RKO (cell line): ENCODE data around the gene SIGLEC7.

Experiments used
- DNase-seq: peaks from one replicate; pipeline ENCODE4 v3.0.0-alpha.2; 2016; ENCODE audit warnings: low spot score

Gene SIGLEC7

GRCh38 chr19:51169283-51169918 is 27.3 kb downstream of the SIGLEC7 start:
- peak; percentile 72 for DNase-seq

GRCh38 chr19:51172223-51172622 is 30.1 kb downstream of the SIGLEC7 start:
- no peak for DNase-seq

GRCh38 chr19:51173681-51174080 is 31.6 kb downstream of the SIGLEC7 start:
- DNase-seq: no peak

GRCh38 chr19:51179256-51179655 is 37.2 kb downstream of the SIGLEC7 start:
- no peak for DNase-seq

GRCh38 chr19:51181377-51181912 is 39.3 kb downstream of the SIGLEC7 start:
- DNase-seq: no peak

- DNase-seq: no peak
Measured at GRCh38 chr19:51181913-51182419, 39.9 kb downstream of the SIGLEC7 start.

GRCh38 chr19:51183629-51184028 is 41.5 kb downstream of the SIGLEC7 start:
- no peak for DNase-seq

- DNase-seq: no peak
Measured at GRCh38 chr19:51185069-51185867, 43.2 kb downstream of the SIGLEC7 start.

GRCh38 chr19:51185868-51186215 is 43.7 kb downstream of the SIGLEC7 start:
- DNase-seq: no peak

GRCh38 chr19:51186323-51186722 is 44.2 kb downstream of the SIGLEC7 start:
- DNase-seq: no peak

GRCh38 chr19:51187395-51188226 is 45.5 kb downstream of the SIGLEC7 start:
- DNase-seq: no peak

GRCh38 chr19:51188227-51188559 is 46.1 kb downstream of the SIGLEC7 start:
- DNase-seq: no peak

GRCh38 chr19:51192689-51193088 is 50.6 kb downstream of the SIGLEC7 start:
- DNase-seq: no peak

- peak; percentile 30 for DNase-seq
Measured at GRCh38 chr19:51194527-51195315, 52.6 kb downstream of the SIGLEC7 start.

- no peak for DNase-seq
Measured at GRCh38 chr19:51195316-51195586, 53.1 kb downstream of the SIGLEC7 start.

- DNase-seq: no peak
Measured at GRCh38 chr19:51195616-51196015, 53.5 kb downstream of the SIGLEC7 start.

GRCh38 chr19:51196181-51196580 is 54.1 kb downstream of the SIGLEC7 start:
- peak; percentile 22 for DNase-seq

GRCh38 chr19:51198641-51199040 is 56.5 kb downstream of the SIGLEC7 start:
- no peak for DNase-seq

- no peak for DNase-seq
Measured at GRCh38 chr19:51200071-51200666, 58.1 kb downstream of the SIGLEC7 start.

GRCh38 chr19:51201712-51202111 is 59.6 kb downstream of the SIGLEC7 start:
- DNase-seq: no peak
